AG09319 (cell line): ENCODE results near the gene PGM2L1.
A peak's percentile ranks its signal among the peaks of the same experiment; 100 is the strongest.
"Not testable (repeated sequence)": the region's sequence is repeated elsewhere in the genome, so short reads cannot be mapped to it uniquely, and the experiment has no call there.

Experiments used
- DNase-seq: peaks from one replicate; pipeline ENCODE4 v3.0.0-alpha.2; 2010; ENCODE audit warnings: low read depth; ENCODE audit errors: extremely low read depth
- TF ChIP-seq, protein P1 (sequence below): IDR thresholded peaks from 2 replicates; pipeline ENCODE4 v1.5.1; 2011; ENCODE audit warnings: low read depth, mild to moderate bottlenecking, inconsistent platforms, low read length, moderate library complexity

Gene PGM2L1

DNA sequence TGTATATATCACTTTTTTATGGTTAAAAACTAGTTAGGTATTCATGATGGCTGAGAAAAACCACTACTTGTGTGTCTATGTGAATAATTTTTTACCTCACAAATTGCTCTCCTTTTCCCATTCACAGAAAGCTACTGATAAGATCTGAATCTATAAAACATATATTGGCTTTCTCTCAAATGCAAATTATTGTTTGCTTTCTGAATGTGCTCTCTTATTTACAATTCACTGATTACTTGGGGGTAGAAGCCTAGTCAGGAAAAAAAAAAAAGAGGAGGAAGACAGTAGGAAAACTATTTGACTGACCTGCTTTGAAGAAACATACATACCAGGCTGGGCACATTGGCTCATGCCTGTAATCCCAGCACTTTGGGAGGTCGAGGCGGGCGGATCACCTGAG, 20.5 kb downstream of the PGM2L1 start:
- TF ChIP-seq, protein P1, sequence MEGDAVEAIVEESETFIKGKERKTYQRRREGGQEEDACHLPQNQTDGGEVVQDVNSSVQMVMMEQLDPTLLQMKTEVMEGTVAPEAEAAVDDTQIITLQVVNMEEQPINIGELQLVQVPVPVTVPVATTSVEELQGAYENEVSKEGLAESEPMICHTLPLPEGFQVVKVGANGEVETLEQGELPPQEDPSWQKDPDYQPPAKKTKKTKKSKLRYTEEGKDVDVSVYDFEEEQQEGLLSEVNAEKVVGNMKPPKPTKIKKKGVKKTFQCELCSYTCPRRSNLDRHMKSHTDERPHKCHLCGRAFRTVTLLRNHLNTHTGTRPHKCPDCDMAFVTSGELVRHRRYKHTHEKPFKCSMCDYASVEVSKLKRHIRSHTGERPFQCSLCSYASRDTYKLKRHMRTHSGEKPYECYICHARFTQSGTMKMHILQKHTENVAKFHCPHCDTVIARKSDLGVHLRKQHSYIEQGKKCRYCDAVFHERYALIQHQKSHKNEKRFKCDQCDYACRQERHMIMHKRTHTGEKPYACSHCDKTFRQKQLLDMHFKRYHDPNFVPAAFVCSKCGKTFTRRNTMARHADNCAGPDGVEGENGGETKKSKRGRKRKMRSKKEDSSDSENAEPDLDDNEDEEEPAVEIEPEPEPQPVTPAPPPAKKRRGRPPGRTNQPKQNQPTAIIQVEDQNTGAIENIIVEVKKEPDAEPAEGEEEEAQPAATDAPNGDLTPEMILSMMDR = no peak
- no peak for DNase-seq

DNA sequence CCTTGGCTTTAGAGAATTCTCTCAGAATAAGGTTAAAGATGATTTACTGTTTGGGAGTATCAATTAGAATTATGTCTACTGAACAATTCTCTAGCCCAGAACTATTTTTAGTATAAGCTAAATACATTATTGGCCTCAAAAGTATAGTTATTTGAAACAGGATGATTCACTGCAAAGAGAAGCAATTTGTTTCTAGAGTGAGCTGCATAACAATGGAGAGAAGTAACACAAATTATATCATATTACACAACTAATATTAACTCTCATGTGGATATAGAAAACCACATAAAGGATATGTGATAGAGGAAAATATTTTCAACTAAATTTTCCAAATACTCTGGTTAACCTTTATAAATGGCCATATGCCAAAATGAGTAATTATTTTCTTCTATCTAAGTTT, 24.9 kb downstream of the PGM2L1 start:
- DNase-seq = no peak
- TF ChIP-seq, protein P1 = no peak

DNA sequence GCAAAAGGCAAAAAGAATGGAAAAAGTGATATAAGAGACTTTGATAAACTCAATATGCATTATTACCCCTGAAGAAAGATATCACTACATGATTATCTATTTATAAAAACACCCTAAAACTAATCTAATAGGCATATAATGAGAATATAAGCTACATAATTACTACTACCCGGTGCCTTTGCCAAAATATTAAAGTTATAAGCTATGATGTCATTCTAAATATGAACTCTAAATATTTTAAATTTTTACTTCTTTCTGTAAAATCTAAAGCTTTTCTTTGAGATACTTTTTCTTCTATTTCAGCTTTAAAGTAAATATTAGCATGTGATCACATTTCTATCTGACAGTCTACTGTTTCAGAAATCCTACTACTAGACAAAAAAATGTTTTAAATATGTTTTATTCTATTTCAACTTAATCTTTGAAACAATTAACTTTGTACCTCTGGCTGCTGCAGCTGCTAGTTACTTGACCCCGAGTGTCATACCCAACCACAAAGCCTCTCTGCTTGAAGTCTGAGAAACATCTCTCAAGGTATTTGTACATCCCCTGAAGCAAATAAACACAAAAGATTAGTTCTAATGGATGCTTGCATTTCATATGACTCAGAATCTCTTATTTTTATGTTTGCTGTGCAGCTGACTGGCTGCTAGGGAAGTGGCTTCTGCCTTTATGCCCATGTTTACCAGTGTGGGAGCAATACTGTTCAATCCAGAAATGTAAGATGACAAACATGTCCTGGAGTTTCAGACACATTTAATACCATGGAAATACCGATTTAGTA, 26.8 kb downstream of the PGM2L1 start:
- peak; percentile 3 for DNase-seq
- TF ChIP-seq, protein P1 = no peak

DNA sequence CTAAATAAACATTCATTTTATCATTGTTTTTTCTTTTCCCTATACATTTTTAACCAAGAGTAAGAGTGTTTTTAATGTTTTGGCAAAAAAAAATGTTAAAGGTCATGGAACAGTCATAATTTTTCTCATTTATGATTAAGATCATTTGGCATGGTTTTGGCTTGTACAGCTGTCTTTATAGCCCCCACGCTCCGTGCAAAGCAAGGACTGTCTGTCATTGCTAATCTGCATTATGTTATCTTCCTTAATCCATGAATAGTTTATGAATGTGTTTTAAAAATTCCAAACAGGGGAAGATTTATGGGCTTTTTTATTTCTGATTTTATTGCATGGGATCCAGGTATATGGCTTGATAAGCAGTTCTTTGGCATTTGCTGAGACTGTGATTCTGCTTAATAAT, 28.1 kb downstream of the PGM2L1 start:
- TF ChIP-seq, protein P1 = no peak
- DNase-seq = no peak

DNA sequence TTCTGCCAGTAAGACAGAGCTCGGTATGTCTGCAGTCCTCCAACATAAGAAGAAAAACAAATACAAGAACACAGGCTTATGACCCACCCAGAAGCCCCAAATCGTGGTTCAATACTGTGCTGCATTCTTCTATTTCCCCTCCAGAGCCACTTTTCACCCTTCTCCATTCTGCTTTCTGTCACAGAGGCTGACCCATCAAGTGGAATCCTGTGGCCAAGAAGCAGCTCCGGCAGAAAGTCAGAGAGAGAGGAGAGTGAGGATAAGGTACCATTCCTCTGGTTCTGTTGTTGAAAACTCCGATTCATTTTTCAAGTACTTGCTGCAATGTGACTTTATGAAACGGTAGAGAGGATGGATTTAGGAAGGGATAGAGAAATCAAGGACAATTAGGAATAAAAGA, 30.4 kb downstream of the PGM2L1 start:
- TF ChIP-seq, protein P1 = no peak
- DNase-seq = no peak

DNA sequence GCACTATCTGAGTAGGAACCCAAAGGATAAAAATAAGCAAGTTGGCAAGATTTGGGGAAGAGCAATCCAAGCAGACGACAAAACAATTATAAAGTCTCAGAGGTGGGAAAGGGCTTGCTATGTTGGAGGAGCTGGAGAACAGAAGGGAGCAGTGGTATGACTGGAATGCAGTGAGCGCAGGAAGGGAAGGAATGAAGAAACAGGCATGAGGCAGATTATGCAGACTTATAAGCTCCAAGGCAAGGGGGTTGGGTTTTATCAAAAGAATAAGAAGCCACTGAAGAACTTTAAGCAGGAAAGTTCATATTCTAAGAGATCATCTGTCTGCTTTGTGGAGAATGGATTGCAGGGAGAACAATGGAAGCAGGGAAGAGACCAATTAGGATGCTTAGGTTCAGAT, 31.7 kb downstream of the PGM2L1 start:
- TF ChIP-seq, protein P1 = no peak
- peak; percentile 7 for DNase-seq

DNA sequence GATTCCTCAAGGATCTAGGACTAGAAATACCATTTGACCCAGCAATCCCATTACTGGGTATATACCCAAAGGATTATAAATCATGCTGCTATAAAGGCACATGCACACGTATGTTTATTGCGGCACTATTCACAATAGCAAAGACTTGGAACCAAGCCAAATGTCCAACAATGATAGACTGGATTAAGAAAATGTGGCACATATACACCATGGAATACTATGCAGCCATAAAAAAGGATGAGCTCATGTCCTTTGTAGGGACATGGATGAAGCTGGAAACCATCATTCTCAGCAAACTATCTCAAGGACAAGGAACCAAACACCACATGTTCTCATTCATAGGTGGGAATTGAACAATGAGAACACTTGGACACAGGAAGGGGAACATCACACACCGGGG, 32.4 kb downstream of the PGM2L1 start:
- not testable (repeated sequence) for DNase-seq

DNA sequence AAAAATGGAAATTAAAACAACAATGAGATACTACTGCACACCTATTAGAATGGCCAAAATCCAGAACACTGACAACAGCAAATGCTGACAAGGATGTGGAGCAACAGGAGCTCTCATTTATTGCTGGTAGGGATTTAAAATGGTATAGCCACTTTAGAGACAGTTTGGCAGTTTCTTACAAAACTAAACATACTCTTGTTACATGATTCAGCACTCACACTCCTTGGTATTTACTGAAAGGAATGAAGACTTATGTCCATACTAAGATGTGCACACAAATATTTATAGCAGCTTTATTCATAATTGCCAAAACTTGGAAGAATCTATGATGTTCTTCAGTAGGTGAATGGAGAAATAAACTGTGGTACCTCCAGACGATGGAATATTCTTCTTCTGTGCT, 40.8 kb downstream of the PGM2L1 start:
- no peak for DNase-seq
- TF ChIP-seq, protein P1 = no peak
